GM21576 (cell line): ENCODE results near the gene PARD3.
"Not testable (repeated sequence)": the region's sequence is repeated elsewhere in the genome, so short reads cannot be mapped to it uniquely, and the experiment has no call there.

Experiments
- ATAC-seq: cut with Tn5 transposase; IDR thresholded peaks from one replicate; pipeline ENCODE4 v1.9.1; 2021; ENCODE audit warnings: mild to moderate bottlenecking, moderate library complexity; ENCODE audit not compliant: unreplicated experiment

Gene PARD3

GRCh38 chr10:34719328-34719727 lies 95.8 kb downstream of the PARD3 start:
- ATAC-seq, result no peak

DNA sequence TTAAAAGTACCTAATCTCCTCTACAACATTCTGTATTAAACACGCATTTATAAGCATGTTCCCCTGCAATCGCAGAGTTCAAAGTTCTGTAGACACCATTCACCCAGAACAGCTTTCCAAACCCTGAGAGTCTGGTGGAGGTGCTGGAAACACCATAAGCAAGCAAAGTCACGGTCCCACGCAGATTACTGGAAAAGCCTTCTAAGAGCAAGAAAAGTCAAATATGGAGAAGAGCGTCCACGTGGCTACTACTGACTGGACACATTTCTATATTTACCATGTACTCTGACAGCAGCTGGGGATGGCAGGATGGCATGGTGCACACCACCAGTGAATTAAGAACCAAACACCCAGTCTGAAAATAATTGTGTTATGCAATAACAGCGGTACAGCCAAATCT lies 97.7 kb downstream of the PARD3 start:
- no peak for ATAC-seq

DNA sequence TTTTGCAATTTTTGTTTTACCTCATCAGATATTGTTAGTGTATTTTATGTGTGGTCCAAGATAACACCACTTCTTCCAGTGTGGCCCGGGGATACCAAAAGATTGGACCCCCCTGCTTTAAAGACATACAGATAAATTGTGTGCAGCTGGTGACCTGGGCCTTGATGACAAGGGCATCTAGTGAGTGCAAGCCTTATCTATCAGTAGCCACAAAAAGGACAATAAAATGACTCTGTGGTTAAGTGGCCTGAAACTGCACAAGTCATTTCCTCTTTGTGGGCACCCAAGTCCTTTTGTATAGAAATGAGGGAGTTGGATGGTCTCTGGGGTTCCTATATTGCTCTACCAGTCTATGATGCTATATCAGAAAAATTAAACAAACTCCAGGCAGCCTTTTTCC lies 98.1 kb downstream of the PARD3 start:
- ATAC-seq, result no peak

DNA sequence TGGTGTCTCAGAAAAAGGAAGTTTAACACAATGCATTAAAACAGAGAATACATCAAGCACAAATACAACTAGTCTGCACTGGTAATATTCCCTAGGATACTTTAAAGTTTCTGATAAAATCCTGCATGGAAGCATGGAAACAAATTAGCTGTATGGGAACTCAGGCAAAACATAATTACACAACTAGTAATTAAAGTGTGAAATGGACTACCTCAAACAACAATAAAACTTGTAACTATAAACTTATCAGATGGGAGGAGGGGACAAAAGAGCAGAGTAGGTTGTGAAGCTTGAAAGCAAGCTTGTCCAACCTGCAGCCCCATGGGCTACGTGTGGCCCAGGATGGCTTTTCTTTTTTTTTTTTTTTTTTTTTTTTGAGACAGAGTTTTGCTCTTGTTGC lies 98.9 kb downstream of the PARD3 start:
- ATAC-seq, result no peak

GRCh38 chr10:34715511-34716187 lies 99.4 kb downstream of the PARD3 start:
- no peak for ATAC-seq

- no peak for ATAC-seq
These were observed 101.2 kb downstream of the PARD3 start for GRCh38 chr10:34713875-34714274.

GRCh38 chr10:34711500-34711899 lies 103.6 kb downstream of the PARD3 start:
- no peak for ATAC-seq

DNA sequence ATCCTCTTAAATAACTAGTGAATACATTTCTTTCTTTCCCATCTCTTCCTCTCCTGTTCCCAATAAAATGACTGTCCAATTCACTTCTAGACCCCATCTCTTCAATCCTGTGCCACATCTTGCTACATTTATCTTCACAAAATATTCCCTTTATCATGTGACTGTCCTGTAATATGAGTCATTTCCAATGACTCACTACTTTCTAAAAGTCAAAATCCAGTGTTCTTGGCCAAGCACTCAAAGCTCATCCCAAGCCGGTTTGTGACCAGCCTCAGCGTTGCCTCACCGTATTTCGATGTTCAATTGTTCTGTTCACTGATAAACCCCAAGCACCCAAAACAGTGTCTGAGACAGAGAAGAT lies 104.7 kb downstream of the PARD3 start:
- ATAC-seq, result no peak

- ATAC-seq, result no peak
These were observed 105.3 kb downstream of the PARD3 start for GRCh38 chr10:34709637-34710390.

GRCh38 chr10:34707656-34708055 lies 107.4 kb downstream of the PARD3 start:
- no peak for ATAC-seq

DNA sequence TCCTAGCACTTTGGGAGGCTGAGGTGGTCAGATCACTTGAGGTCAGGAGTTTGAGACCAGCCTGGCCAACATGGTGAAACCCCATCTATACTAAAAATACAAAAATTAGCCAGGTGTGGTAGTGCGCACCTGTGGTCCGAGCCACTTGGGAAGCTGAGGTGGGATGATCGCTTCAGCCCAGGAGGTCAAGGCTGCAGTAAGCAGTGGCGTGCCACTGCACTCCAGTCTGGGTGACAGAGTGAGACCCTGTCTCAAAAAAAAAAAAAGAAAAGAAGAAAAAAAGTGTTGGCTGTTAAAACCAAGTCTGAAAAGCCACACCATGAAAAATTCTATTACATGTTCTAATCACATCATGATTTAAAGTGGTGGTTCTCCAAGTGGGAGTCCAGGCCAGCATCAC lies 108.1 kb downstream of the PARD3 start:
- not testable (repeated sequence) for ATAC-seq

DNA sequence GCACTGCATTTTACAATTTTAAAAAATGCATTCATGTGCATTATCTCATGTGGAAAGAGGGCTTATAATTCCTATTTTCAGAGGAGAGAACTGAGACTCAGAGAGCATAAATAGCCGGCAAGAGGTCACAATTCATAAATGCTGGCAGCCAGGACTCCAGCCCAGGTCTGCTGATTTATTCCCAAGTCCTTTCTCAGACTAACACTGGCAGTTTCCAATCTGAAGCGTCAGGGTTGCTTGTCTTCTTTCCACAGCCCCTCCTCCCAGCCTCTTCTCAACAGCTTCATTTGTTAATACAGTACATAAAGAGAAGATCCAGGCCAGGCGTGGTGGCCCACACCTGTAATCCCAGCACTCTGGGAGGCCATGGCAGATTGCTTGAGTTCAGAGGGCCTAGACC lies 108.9 kb downstream of the PARD3 start:
- no peak for ATAC-seq

DNA sequence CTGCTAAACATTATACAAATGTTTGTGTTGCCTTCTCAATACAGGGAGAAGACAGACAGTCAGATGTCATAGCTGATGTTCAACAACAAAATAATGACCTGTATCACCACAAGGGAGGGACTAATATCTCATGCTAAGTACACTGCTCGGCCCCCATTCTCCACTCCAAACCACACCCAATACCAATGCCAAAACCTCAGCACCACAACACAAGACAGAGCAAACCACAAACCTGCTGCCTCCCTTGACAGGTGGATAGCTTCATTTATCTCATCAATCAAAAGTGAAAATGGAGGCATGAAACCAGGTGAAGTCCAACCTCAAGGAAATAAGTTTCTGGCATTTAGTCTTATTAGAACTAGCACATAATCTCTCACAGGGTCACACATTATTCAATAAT lies 109.5 kb downstream of the PARD3 start:
- ATAC-seq, result no peak

- ATAC-seq, result no peak
These were observed 110.4 kb downstream of the PARD3 start for GRCh38 chr10:34704526-34705184.

GRCh38 chr10:34702982-34703381 lies 112.1 kb downstream of the PARD3 start:
- ATAC-seq, result no peak

DNA sequence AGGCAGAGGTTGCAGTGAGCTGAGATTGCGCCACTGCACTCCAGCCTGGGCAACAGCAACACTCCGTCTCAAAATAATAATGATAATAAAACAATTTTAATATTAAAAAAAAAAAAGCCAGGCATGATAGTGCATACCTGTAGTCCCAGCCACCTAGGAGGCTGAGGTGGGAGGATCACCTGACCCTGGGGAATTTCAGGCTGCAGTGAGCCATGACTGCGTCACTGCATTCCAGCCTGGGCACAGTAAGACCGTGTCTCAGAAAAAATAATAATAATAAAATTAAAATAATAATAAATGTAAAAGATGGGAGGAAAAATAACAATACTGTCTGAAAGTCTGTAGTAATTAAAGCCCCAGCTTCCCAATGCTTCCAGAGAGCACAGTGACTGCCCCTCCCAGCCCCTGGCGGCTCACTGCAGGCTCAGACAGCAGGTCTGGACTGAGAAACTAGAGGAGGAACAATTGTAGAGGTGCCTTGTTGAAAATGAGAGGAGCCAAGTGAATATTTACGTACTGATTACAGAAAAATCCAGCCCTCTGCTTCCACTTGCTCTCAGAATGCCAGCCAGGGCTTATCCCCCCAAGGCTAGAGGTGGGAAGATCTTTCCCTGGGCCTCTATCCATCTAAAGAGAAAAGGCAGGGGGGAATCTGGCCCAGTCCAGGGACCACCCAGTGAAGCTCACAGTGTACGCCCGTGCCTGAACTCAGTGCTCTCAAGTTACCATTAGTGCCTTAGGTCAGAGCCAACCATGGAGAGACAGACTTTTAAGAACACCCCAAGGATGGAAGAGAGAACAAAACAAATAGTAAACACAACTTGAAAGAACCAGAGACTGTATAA lies 112.8 kb downstream of the PARD3 start:
- no peak for ATAC-seq

GRCh38 chr10:34701194-34701593 lies 113.9 kb downstream of the PARD3 start:
- ATAC-seq, result no peak

DNA sequence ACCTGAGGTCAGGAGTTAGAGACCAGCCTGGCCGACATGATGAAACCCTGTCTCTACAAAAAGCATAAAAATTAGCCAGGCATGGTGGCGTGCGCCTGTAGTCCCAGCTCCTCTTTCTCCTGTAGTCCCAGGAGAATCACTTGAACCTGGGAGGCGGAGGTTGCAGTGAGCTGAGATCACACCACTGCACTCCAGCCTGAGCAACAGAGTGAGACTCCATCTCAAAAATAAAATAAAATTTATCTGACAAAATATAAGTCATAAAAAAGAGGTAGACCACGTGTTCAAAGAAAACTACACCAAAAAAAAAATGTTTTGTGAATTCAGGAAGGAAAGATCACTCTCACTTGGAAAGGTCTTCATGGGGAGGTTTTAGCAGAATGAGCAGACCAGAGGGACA lies 114.3 kb downstream of the PARD3 start:
- not testable (repeated sequence) for ATAC-seq

DNA sequence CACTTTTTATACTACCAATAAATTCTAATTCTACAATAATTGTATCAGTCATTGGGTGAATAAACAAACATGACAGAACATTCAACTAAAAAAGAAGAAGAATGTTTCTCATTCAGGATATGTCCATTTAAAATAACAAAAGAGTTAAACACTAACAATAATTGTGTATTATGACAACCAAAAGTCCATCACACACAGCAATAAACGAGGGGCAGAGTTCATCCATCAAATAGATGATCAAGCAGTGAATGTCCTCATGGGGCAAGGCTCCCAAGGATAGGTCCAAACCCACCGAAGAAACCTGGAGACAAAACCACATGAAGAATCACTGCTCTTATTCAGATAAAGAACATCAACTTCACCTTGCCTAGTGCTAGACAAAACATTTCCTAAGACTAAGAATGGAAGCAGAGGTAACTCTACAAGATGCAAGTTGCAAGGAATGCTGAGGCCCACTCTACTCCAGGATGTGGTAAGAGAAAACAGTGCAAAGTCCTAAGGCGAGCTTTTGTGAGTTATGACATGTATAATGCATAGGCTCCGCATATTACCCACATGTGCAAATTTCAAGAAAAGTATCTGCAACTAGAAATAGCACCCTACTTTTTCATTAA lies 115.1 kb downstream of the PARD3 start:
- ATAC-seq, result no peak

DNA sequence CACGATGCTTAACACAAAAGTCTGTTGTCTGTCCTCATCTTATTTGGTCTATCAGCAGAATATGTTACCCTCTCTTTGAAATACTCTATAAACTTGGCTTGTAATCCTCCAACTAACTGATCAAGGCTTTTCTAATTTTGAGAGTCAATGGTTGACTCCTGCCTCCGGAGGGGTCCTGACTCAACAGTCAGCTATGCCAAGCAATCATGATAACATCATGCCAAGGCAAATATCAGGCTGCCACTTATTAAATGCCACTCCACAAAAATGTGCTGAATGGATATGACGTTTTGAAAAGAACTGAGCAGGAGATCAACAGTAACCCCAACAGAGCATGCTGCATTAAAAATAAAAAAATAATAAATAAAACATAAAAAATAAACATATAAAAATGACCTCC lies 116.1 kb downstream of the PARD3 start:
- ATAC-seq, result no peak
